ENCODE results near the gene MRPL27. TPM values are rescaled to one million over a fixed set of nuclear protein-coding genes. Genes with fewer than 3 reads are reported as not detected.

Gene MRPL27
- polyA plus RNA-seq, 1 donor from 2014 or later, result 118 TPM

- no peaks in the 10 kb centered on the region for H3K27me3 ChIP-seq (ENCODE audit: insufficient read depth, low read depth, low read length)
- no peaks in the 10 kb centered on the region for H3K9me2 ChIP-seq (ENCODE audit: insufficient read depth, low read length)
- no peaks in the 10 kb centered on the region for H4K20me1 ChIP-seq (ENCODE audit: insufficient read depth)
- no peaks in the 10 kb centered on the region for H3K9me3 ChIP-seq (ENCODE audit: low read length)
- no peaks in the 10 kb centered on the region for H3F3A ChIP-seq (ENCODE audit: insufficient read depth, low read length, poor library complexity, severe bottlenecking)
- no peak for TF ChIP-seq TAF1 (IDR thresholded peaks at IDR 0.05; ENCODE audit: low read depth)
- no peak overlapping the region for H2AFZ ChIP-seq (ENCODE audit: low read depth, low read length)
- no peaks in the 10 kb centered on the region for H3K79me2 ChIP-seq (replicated peaks; ENCODE audit: insufficient read depth, low read length)
- no peak overlapping the region for H3K9ac ChIP-seq (ENCODE audit: low read length)
- H3K27ac ChIP-seq (ENCODE audit: low read length), result no peak overlapping the region
- H3K36me3 ChIP-seq (ENCODE audit: insufficient read depth, low read length), result no peaks in the 10 kb centered on the region
- H3K4me3 ChIP-seq (ENCODE audit: low read length), result no peak overlapping the region
- no peak overlapping the region for H3K4me2 ChIP-seq (ENCODE audit: low read length)
Measured at GRCh38 chr17:50355336-50355700, 17.7 kb downstream of the MRPL27 start.

GRCh38 chr17:50354776-50355175, 18.2 kb downstream of the MRPL27 start:
- H4K20me1 ChIP-seq (ENCODE audit: insufficient read depth), result no peaks in the 10 kb centered on the region

More at GRCh38 chr17:50354776-50355175, 18.2 kb downstream of the MRPL27 start:
- H3K27ac ChIP-seq (ENCODE audit: low read length), result no peak overlapping the region
- no peaks in the 10 kb centered on the region for H3K27me3 ChIP-seq (ENCODE audit: insufficient read depth, low read depth, low read length)
- no peaks in the 10 kb centered on the region for H3K9me2 ChIP-seq (ENCODE audit: insufficient read depth, low read length)
- no peaks in the 10 kb centered on the region for H3K79me2 ChIP-seq (replicated peaks; ENCODE audit: insufficient read depth, low read length)
- TF ChIP-seq MXI1 (conservative IDR thresholded peaks at IDR 0.05; ENCODE audit: poor library complexity, severe bottlenecking), result no peak
- TF ChIP-seq RAD21 (conservative IDR thresholded peaks at IDR 0.05), result no peak
- TF ChIP-seq SMC3 (conservative IDR thresholded peaks at IDR 0.05; ENCODE audit: poor library complexity), result no peak
- no peak for TF ChIP-seq REST (IDR thresholded peaks at IDR 0.05; ENCODE audit: borderline replicate concordance)
- TF ChIP-seq TAF1 (IDR thresholded peaks at IDR 0.05; ENCODE audit: low read depth), result no peak
- no peak for TF ChIP-seq CTCF (IDR thresholded peaks at IDR 0.05; ENCODE audit: poor library complexity, severe bottlenecking)
- no peak for TF ChIP-seq POLR2AphosphoS5 (IDR thresholded peaks at IDR 0.05)
- TF ChIP-seq EZH2 (IDR thresholded peaks at IDR 0.05; ENCODE audit: borderline replicate concordance, insufficient read depth, low read length, poor library complexity, severe bottlenecking), result no peak
- no peak for TF ChIP-seq EP300 (conservative IDR thresholded peaks at IDR 0.05; ENCODE audit: poor library complexity, severe bottlenecking)
- no peak overlapping the region for H3K9ac ChIP-seq (ENCODE audit: low read length)
- H3K4me3 ChIP-seq (ENCODE audit: low read length), result no peak overlapping the region
- no peak overlapping the region for H2AFZ ChIP-seq (ENCODE audit: low read depth, low read length)
- no peaks in the 10 kb centered on the region for H3K36me3 ChIP-seq (ENCODE audit: insufficient read depth, low read length)
- no peaks in the 10 kb centered on the region for H3F3A ChIP-seq (ENCODE audit: insufficient read depth, low read length, poor library complexity, severe bottlenecking)
- no peaks in the 10 kb centered on the region for H3K9me3 ChIP-seq (ENCODE audit: low read length)
- no peak overlapping the region for H3K4me2 ChIP-seq (ENCODE audit: low read length)
